ENCODE measurements around the gene ELFN1.

ELFN1 gene

DNA sequence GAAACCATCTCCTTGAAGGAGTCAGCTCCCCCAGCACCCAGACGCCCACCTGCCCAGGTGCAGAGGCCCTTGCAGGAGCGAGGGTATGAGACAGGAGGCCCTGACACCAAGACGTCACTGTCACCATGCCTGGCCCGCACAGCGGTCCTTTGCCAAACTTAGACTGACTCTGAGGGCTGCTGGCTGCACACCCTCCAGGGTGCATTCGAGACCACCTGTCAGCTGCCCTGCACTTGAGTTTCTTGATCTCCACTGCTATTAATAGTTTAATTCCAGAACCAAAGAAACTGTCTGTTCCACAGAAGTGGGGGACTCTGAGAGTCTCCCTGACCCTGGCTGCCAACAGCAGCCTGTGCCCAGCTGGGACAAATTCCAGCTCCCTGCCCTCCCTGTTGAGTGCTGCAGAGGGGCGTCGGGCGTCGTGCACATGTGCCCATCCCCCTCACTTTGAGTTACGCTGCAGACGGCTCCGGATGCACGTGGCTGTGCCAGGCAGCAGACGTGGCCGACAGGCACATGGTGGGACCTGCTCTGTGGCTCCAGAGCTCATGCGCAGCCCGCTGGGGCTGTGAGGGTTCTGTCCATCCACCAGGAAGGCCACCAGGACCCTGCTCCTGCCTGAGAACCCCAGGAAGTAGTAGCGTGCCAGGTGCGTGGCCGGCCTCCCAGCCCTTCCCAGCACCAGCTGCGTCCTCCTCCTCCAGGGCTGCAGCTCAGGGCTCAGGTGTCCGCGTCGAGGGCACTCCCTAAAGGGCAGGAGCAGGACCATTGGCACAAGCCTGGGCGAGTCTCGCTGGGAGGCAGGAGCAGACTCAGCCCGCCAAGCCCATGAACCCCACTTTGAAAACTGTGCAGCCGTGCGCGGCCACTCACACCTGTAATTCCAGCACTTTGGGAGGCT is 24.8 kb downstream of the ELFN1 start:
- no peak for DNase-seq (ENCODE audit: low read depth in 2 of 2)

DNA sequence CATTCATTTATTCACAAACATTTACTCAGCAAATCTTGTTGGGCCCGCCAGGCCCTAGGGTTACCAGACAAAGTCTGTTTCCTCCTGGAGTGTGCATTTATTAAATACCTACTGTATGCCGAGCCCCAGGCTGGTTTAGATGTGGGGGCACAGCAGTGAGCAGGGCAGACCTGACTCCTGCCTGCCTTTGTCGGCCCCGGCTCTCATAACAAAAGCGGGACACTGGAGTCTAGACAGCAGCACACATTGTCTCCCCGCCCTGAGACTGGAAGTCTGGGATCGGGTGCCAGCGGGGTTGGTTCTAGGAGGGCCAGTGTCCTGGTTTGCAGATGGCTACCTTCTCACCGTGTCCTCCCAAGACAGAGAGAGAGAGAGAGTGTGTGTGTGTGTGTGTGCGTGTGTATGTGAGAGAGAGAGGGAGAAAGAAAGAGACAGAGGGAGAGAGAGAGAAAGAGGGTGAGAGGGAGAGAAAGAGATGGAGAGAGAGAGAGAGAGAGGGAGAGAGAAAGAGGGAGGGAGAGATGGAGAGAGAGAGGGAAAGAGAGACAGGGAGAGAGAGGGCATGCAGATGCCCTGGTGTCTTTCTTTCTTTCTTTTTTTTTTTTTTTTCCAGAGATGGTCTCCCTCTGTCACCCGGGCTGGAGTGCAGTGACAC is 25.9 kb downstream of the ELFN1 start:
- DNase-seq (ENCODE audit: low read depth in 2 of 2): no peak

DNA sequence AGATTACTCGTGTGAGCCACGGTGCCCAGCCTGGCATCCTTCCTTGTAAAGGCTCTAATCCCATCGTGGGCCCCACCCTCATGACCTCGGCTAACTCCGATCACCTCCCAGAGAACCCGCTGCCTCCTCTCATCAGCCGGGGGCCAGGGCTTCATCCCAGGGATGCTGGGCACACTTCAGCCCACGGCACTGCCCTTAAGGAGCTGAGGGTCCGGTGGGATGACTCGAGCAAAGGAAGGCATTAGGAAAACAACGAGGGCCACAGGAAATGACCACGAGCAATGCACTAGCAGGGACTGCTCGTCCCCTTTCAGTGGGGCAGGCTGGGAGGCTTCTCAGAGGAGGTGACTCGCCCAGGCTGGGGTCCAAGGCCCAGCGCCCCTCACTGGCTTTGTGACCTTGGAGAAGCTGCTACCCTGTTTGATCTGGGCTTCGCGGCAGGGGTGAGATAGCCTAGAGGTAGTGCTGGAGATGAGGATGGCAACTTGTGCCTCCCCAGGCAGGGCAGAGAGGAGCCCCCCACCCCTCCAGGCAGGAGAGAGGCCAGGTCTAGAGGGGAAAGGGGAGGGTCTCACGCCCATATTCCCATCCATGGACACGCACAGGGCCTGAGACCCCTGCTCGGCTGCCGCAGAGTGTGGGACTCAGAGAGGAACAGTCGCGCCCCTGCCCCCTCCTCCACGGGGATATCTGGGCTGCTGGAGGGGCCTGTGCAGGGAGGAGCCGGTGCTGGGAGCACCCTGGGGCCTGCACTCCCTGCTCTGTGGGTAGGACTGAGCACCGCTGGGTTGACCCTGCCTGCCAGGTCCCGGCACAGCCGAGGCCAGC is 26.8 kb downstream of the ELFN1 start:
- DNase-seq (ENCODE audit: low read depth in 2 of 2): no peak

DNA sequence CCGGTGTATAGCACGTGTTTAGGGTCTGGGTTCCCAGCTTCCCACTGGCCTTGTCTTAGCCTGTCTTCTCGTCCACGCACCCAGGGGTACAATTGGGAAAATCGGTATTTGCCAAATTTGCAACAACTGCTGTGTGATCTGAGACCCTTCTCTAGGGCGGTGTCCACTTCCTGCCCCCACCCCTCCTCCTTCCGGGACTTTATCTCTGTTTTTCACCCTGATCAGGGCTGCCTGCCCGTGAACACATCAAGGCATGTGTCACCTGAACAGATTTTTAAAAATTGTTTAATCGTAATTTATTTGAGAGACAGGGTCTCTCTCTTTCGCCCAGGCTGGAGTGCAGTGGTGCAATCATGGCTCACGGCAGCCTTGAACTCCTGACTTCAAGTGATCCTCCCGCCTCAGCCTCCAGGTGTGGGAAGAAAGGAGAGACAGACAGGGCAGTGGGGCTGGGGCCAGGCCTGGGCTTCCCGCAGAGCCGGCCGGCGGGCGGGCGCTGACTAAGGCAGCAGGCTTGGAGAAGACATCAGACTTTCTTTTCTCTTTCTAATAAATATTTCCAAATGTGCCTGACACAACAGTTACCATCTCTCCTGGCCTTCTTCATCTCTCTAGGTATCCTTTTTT is 27.5 kb downstream of the ELFN1 start:
- DNase-seq (ENCODE audit: low read depth in 2 of 2): no peak

DNA sequence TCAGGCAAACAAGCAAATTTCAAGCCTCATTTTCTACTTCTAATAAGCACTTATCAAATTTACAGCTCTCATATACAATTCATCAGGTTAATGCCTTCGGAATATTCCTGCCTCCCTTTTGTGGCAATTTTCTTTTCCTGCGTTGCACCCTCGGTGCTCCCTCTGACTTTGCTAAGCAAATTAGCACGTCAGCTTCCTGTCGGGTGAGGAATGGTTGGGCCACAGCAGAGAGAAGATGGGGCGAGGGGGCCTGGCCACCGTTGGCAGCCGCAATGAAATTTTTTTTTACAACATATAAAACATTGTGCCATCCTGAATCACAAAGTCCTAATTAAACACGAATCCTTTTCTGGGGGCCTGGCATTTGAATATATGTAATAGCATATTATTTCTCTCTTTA is 28.1 kb downstream of the ELFN1 start:
- no peak for DNase-seq (ENCODE audit: low read depth in 2 of 2)

DNA sequence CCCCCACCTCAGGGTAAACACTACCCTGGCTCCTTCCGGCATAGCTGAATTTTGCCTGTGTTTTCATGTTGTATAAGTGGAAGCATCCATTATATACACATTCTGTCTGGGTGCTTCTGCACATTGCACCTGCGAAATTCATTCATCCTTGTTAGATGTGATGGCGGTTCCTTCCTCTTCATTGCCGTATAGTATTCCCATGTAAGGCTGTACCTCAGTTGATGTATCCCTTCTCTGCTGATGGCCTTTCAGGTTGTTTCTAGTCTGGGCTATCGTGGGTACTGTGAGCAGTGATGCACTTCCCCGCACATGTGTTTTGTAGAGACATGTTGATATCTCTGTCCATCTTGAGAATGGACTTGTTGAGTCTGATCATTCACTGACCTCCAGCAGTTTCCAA is 28.9 kb downstream of the ELFN1 start:
- no peak for DNase-seq (ENCODE audit: low read depth in 2 of 2)

DNA sequence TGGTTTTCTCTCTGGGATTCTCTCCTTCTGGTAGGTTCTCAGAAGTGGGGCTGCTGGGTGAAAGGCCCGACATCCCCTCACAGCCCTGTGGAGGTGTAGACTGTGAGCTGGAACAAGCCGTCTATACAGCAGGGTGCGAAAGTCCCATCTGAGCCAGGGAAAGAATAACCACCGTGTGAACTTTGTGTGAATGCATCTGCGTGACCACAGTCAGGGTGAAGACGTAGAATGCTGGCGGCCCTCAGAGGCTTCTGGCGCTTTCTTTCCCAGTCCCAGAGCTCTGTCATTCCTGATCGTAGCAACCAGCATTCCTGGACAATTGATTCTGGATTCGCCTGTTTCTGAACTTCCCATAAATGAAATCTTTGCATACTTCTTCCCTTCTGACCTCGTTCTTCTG is 30.0 kb downstream of the ELFN1 start:
- DNase-seq (ENCODE audit: low read depth in 2 of 2): no peak

DNA sequence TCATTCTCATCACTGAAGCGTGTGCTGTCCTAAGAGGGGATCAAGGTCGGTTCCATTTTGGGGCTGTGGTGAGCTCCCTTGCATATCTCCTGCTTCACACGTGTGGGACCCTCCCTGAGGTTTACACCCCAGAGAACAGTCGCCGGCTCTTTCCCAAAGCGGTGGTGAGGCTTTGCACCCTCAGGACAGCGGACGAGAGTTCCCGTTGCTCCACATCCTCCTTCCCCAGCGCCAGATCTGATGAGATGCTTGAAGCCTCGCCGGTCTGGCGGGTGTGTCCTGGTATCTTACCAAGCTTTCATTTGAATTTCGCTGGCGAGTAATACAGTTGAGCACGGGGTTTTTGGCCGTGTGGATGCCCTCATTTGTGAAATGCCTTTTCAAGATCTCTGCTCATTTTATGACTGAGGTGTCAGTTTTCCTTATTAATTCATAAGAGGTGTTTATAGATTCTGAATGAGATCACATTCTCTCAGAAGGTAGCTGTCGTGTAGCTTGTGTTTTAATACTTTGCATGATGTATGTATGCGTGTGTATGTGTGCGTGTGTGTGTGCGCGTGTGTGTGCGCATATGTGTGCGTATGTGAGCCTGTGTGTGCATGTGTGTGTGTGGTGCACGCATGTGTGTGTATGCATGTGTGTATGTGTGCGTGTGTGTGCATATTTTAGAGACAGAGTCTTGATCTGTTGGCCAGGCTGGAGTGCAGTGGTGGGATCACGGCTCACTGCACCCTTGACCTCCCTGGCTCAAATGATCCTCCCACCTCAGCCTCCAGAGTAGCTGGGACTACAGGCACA is 30.7 kb downstream of the ELFN1 start:
- DNase-seq (ENCODE audit: low read depth in 2 of 2): no peak

DNA sequence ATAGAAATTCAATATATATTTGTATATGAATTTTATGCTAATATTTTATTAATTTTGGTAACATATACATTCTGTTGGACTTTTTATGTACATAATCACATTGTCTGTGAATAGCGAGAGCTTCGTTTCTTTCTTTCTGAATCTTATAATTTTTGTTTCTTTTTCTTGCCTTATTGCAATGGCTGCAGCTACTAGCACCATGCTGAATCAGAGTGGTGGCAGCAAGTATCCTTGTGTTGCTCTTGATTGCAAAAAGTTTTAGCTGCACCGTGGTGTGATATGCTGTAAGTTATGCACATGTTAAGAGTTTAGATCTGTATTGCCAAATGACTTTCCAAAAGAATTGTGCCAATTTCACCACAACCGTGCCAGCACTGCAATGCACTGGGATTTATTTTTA is 32.6 kb downstream of the ELFN1 start:
- no peak for DNase-seq (ENCODE audit: low read depth in 2 of 2)

DNA sequence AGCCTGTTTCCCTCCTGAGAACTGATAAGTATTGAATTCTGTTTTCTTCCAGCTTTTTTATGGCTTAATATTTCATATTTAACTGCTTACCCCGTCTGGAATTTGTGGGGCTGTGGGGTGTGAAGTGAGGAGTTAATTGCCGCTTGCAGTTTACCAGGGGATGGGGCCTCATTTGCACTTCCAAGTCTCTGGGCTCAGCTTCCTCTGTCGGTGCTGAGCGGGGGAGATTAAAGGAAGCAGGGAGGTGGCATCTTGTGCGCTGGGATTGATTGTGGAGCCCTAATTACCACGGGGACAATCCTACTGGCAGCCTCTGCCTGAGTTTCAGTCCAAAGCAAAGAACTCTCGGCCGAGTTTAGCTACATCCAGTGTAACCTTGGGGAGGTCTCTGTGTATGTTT is 33.4 kb downstream of the ELFN1 start:
- no peak for DNase-seq (ENCODE audit: low read depth in 2 of 2)

DNA sequence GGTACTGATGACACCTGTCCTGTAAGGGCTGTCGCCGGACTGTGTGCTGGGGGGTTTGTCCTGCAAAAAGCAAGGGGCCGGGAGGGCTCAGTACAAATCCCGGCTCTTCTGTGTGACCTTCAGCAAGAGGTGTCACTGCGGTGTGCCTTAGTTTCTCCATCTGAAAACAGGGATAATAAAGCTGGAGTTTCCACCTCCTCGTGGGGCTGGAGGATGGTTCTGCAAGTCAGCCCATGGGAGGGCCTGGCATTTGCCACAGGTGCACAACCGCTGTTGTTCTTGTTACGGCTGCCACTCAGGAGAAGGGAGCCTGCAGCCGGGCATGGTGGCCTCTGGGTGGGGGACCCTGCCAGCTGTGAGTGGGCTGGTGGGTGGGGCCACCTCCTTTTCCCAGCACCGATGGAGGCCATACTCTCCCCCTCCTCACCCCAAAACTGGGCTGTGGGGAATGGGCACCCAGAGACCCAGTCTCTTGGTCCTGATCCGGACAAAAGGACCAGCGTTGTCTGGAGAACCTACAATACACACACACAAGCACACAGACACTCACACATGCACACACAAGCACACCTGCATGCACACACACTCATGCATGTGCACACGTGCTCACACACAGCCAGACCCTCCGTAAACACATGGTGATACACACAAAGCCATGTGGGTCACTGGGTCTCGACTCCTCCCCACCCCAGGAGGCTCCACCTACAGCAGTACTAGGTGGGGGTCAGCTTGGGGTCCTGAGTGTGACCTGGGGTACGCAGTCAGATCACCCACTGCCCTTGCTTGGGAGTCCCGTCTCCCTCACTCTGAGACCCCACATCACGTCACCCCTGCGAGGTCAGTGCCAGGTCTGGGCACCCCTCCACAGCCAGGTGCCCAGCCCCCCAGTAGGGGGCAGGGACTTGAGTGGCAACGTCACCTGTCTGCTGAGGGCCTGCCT is 34.1 kb downstream of the ELFN1 start:
- DNase-seq (ENCODE audit: low read depth in 2 of 2): no peak

DNA sequence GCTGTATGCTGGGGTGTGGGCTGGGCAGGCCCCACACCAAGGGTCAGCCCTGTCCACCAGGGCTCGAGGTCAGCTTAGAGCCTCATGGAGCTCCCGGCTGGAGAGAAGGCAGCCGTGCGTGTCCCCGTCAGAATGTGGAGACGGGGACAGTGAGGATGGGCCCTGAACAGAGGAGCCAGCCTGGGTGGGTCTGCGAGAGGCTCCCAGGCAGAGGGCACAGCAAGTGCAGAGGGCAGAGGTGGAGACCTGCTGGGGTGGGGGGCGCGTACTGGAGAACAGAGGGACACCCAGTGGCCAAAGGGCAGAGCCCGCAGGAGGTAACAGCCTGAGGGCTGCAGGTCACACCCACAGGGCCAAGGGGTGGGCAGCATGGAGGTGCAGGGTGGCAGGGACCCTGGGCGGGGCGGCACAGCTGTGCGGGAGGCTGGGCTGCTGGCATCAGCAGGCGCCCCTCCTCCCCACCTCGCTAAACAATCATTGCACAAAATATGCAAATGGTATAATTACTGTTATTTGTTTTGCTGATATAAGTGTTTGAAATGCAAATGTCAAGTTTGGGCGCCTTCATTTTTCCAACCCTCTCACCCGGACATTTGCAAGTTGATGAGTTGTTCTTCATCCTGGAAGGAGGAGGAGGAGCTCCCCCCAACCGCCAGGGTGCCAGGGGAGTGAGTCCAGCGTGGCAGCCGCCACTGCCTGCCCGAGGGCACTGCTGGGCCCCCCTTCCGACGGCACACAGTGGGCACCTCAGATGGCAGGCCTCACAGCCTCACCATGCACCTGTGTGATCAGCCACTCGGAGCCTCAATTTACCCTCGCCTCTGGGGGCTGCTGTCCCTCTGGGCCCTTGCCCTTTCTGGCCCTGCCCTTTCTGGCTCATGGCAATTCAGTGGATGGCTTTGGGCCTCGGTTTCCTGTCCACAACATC is 35.0 kb downstream of the ELFN1 start:
- no peak for DNase-seq (ENCODE audit: low read depth in 2 of 2)

DNA sequence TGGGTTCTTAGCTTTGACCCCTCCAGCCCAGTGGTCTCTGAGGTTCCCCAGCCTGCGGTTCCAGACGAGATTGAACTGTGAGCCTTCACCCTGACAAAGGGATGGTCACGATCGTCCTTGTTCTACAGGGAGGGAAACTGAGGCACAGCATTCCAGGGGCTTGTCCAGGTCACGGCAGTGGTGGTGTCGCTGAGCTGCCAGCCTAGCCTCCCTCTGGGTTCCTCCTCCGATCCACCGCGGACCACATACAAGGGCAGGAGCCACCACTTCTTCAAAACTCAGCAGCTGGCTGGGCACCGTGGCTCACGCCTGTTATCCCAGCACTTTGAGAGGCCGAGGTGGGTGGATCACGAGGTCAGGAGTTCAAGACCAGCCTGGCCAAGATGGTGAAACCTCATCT is 35.8 kb downstream of the ELFN1 start:
- no peak for DNase-seq (ENCODE audit: low read depth in 2 of 2)

DNA sequence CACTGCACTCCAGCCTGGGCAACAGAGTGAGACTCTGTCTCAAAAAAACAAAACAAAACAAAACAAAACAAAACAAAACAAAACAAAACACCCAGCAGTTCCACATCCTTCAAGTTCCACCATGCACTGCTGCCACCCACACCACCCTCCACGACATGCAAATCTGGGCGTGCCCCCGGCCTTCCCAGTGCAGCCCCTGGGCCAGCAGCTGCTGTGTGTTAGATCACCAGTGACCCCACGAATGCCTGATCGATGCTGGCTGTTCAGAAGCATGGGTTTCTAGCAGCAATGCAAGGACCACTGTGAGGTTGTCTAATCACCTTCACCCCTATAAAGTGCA is 36.3 kb downstream of the ELFN1 start:
- no peak for DNase-seq (ENCODE audit: low read depth in 2 of 2)

DNA sequence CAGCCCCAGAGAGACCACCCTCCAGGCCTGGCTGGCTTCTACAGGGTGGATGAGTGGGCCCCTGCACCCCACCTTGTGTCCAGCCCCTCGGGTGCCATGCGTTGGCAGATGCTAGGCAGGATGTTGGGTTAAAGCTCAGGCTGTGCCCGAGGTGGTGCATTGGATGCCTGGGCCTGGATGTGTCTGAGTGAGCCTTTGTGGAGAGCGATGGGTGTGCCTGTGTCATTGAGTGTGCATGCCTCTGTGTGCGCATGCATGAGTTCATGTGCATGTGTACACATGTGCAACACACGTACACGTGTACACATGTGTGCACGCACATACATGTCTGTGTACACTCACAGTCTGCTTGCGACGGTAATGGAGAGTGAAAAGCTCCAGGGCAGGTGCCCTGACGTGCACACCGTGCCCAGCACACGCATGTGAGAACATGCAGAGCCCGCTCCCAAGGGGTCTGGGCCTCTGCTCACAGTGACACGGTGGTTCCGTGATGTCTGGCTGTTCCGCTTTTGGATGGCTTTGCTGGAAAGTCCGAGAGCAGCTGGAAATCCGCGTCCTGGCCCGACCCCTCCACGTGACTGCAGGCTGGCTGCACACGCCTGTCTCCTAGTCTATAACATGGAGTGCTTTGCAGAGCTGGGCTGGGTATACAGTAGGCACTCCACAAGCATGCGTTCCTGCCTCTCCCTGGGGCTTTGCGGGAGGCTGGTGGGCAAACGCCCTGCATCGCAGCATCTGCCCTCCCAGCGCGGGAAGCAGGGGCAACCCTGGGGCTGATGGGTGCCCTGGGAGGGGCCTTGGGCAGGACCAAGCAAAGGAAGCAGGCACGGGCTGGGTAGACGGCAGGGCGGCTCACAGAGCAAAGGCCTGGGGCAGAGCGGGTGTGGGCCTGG is 36.9 kb downstream of the ELFN1 start:
- DNase-seq (ENCODE audit: low read depth in 2 of 2): no peak

DNA sequence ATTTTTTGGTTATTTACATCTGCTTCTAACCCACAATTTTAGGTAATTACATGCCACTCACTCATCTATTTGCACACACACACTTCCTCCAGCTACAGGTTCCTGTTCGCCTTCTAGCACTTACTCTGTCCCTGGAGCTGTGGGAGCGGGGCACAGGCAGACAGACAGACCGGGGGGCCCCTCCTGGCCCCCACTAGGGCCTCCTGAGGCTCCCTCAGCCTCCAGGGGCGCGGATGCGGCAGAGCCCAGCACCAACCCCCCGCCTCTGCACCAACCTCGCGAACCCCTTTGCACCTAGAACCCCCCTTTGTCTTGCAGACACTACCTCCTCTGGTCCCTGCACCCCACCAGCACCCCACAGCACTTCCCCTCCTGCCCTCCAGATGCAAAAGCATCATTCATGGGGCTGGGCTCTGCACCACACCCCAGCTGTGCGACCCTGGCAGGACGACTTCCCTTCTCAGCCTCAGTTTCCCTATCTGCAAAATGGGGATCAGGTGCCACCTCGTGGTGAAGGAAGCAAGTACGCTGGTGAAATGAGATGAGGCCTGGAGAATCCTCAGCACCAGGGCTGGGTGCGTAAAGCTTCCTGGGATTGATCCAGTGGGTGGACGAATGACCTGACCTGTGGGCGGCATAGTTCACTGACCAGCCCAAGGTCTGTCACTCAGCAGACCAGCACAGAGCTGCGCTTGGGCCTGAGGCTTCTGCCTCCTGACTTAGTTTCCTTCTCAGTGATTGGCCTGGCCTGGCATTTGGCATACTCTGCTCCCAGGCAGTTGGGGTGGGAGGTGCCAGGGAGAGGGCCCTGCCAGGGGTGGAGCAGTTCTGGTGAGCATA is 37.9 kb downstream of the ELFN1 start:
- no peak for DNase-seq (ENCODE audit: low read depth in 2 of 2)

DNA sequence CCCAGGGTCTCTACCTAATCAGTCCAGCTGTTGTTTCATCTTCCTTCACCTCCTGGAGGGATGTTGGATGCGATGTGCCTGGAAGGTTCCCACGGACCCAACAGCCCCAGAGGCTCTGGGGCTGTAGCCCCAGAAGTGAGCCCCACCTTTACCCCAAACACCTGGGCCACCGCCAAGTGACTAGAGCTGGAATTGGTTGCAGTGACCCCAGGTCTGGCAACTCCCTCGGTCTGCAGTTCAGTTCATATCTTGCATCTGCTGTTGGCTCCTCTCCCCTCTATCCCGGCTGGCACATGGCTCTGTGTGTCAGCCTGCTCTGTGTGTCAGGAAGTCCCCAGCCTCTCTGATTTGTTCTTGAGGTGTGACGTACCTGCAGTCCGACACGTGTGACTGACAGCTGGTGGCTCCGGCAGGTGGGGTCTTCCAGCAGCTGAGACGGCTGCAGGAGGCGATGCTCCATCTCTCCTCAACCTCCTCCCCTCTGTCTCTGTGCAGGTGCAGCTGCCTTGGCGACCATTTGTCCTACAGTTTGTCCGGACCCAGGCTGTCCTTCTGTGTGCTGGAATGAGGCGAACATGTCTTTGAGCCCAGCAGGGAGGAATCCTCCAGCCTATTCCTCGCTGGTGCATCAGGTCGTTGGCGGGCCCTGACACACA is 38.6 kb downstream of the ELFN1 start:
- no peak for DNase-seq (ENCODE audit: low read depth in 2 of 2)

All from activated CD4-positive, alpha-beta T cell treated with anti-CD3 and anti-CD28 coated beads for 24 hours (primary cell).